SW480 (cell line): ENCODE results near the gene GPR84.

Experiments used
- DNase-seq: peaks from one replicate; pipeline ENCODE4 v3.0.0-alpha.2; 2016; ENCODE audit warnings: low spot score

The GPR84 gene

GRCh38 chr12:54373649-54374561 lies 9.6 kb upstream of the GPR84 start:
- peak; percentile 72 for DNase-seq

- DNase-seq = no peak
Measured at GRCh38 chr12:54372113-54372806, 8.0 kb upstream of the GPR84 start.

- no peak for DNase-seq
Measured at GRCh38 chr12:54371328-54372112, 7.2 kb upstream of the GPR84 start.

GRCh38 chr12:54370171-54370730 lies 6.0 kb upstream of the GPR84 start:
- no peak for DNase-seq

- no peak for DNase-seq
Measured at GRCh38 chr12:54369597-54370131, 5.4 kb upstream of the GPR84 start.

GRCh38 chr12:54368709-54369596 lies 4.7 kb upstream of the GPR84 start:
- peak; percentile 76 for DNase-seq

- no peak for DNase-seq
Measured at GRCh38 chr12:54368025-54368708, 3.9 kb upstream of the GPR84 start.

GRCh38 chr12:54363618-54364017 lies 668 bp downstream of the GPR84 start:
- DNase-seq = no peak

GRCh38 chr12:54363047-54363446 lies 1.2 kb downstream of the GPR84 start:
- DNase-seq = no peak

- peak; percentile 72 for DNase-seq
Measured at GRCh38 chr12:54360717-54361456, 3.4 kb downstream of the GPR84 start.

- DNase-seq = no peak
Measured at GRCh38 chr12:54359762-54360351, 4.4 kb downstream of the GPR84 start.

GRCh38 chr12:54358945-54359761 lies 5.1 kb downstream of the GPR84 start:
- peak; percentile 98 for DNase-seq

- no peak for DNase-seq
Measured at GRCh38 chr12:54358191-54358944, 5.9 kb downstream of the GPR84 start.

- DNase-seq = no peak
Measured at GRCh38 chr12:54357506-54358190, 6.6 kb downstream of the GPR84 start.

GRCh38 chr12:54356951-54357356 lies 7.3 kb downstream of the GPR84 start:
- DNase-seq = no peak

- no peak for DNase-seq
Measured at GRCh38 chr12:54356228-54356627, 8.1 kb downstream of the GPR84 start.
